Astrocyte of the spinal cord (primary cell): ENCODE data around the gene COL13A1.

Experiments used
- DNase-seq: peaks from one replicate; pipeline ENCODE4 v3.0.0; 2011; ENCODE audit warnings: low read depth, low spot score
- H3K4me3 ChIP-seq: 2 replicates; pipeline ENCODE4 v1.5.1; 2011; ENCODE audit warnings: low read depth, mild to moderate bottlenecking, low read length, moderate library complexity
- in situ Hi-C: cut with HindIII; loops from 2 replicates; pipeline ENCODE4 v1.10.0; 2017; ENCODE audit warnings: low sequenced_read_pairs
- TF ChIP-seq, protein P1 (sequence below): IDR thresholded peaks from 2 replicates; pipeline ENCODE4 v1.5.1; 2012; ENCODE audit warnings: low read depth, mild to moderate bottlenecking, low read length, inconsistent platforms

Gene COL13A1

DNA sequence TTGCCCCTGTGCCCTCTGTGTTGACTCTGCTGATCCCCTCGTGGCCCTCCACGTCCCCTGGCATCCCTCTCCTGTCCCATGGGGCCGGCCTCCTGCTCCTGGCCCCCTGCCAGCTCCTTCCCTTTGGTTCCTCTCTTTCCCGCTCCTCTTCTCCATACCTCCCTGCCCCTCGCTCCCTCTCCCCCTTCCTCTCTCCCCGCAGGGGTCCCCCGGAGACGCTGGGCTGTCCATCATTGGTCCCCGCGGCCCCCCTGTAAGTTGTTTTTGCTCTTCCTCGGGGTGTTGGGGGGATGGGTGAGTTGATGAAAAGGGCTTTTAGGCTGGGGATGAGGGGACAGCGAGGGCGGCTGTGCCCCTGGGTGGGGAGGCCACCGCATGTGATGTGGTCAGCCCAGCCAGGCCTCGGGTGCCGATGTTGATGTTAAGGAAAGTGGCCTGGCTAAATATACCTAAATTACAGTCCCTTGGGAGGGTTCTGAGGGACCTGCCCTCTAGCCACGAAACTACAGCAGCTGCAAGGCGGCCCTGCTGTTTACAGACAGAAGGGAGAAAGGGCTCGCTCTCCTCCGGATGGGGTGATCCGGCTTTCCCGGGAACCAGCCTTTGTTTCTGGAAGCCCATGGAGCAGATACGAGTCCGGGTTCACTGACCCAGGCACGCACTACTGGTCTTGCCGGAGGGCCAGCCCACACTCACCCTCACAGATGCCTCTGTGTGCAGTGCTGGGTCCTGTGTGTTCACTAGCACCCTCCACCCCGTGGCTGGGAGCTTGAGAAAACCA lies 78.8 kb downstream of the COL13A1 start:
- TF ChIP-seq, protein P1, sequence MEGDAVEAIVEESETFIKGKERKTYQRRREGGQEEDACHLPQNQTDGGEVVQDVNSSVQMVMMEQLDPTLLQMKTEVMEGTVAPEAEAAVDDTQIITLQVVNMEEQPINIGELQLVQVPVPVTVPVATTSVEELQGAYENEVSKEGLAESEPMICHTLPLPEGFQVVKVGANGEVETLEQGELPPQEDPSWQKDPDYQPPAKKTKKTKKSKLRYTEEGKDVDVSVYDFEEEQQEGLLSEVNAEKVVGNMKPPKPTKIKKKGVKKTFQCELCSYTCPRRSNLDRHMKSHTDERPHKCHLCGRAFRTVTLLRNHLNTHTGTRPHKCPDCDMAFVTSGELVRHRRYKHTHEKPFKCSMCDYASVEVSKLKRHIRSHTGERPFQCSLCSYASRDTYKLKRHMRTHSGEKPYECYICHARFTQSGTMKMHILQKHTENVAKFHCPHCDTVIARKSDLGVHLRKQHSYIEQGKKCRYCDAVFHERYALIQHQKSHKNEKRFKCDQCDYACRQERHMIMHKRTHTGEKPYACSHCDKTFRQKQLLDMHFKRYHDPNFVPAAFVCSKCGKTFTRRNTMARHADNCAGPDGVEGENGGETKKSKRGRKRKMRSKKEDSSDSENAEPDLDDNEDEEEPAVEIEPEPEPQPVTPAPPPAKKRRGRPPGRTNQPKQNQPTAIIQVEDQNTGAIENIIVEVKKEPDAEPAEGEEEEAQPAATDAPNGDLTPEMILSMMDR: no peak
- DNase-seq: no peak
- no peak overlapping the region for H3K4me3 ChIP-seq
- in situ Hi-C loops: no loop called here

DNA sequence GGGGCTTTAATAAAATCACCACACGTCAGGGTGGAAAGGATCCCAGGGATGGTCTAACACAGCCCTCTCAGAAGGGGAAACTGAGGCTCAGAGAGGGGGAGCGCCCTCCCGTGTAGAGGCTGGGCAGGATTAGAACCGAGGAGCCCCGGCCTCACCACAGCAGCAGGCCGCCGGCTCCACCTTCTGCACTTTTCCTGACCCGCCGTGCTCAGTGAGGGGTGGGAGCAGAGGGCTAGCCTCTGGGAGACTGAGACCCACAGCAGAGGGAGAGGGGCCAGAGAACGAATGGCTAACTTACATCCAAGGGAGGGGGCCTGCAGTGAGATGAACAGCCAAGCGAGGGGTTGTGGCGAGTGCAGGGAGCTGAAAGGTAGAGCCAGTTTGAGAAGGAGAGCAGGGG lies 79.5 kb downstream of the COL13A1 start:
- in situ Hi-C loops: no loop called here
- DNase-seq: no peak
- H3K4me3 ChIP-seq: no peak overlapping the region
- TF ChIP-seq, protein P1: no peak

DNA sequence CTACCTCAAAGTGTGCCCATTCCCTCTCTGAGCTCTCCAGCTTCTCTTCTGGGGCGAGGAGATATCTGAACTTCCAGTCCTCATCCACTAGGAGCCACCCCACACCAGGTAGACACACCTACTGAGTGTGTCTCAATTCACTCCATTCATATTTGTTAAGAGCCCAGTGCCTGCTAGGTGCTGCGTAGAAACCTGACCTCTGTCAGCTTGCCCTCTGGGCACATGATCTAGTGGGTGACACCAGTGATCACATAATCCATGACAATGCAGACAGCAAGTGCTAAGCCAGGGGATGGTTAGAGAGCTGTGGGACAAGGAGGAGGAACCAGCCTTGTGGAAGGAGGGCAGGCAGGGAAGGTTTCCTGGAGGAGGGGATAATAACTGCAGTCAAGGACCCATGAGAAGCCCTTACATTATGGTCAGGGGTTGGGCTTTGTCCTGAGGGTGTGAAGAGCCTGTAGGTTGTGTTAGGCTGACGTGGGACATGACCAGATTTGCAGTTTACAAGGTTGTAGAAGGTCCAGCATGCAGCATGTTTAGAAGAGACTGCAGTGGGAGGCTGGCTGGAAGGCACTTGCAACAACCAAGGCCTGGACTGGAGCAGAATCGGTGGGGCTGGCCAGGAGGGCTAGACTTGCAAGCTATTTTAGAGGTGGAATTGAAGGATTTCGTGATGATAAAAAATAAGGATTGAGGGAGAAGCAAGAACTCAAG lies 81.8 kb downstream of the COL13A1 start:
- H3K4me3 ChIP-seq: no peak overlapping the region
- in situ Hi-C loops: no loop called here
- TF ChIP-seq, protein P1: peak; percentile 5

DNA sequence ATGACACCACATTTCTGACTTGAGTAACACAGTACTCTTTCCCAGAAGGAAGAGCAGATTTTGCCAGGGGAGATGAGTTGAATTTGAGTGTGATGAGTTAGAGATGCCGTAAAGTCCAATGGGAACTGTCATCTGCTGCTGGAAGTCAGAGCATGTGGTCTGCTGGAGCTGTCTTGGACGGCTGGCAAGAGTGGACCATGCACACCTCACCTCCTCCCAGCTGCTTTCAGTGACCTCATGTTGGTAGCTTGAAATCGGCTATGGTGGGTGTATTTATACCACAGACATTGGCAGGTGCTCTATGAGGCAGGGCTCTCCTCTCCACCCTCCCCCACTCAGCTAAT lies 82.3 kb downstream of the COL13A1 start:
- in situ Hi-C loops: no loop called here
- TF ChIP-seq, protein P1: no peak
- no peak for DNase-seq
- H3K4me3 ChIP-seq: no peak overlapping the region

More for the DNA sequence above, 81.8 kb downstream of the COL13A1 start:
- DNase-seq: no peak

DNA sequence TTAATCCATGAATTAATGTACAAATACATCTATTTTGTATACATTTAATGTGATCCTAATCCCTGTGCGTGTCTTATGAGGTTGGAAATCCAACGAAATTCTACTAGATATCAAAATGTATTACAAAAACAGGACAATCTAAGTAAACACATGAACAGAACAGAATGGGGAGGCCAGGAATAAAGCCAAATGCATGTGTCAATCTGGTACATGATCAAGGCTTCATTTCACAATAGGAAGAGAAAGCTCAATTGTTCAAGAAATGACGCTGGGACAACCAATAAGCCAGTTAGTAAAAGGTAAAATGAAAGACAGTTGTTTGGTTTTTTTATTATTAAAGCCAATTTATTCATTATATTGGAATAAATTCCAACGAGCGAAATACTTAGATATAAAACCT lies 83.0 kb downstream of the COL13A1 start:
- TF ChIP-seq, protein P1: no peak
- in situ Hi-C loops: no loop called here
- DNase-seq: no peak
- H3K4me3 ChIP-seq: no peak overlapping the region

DNA sequence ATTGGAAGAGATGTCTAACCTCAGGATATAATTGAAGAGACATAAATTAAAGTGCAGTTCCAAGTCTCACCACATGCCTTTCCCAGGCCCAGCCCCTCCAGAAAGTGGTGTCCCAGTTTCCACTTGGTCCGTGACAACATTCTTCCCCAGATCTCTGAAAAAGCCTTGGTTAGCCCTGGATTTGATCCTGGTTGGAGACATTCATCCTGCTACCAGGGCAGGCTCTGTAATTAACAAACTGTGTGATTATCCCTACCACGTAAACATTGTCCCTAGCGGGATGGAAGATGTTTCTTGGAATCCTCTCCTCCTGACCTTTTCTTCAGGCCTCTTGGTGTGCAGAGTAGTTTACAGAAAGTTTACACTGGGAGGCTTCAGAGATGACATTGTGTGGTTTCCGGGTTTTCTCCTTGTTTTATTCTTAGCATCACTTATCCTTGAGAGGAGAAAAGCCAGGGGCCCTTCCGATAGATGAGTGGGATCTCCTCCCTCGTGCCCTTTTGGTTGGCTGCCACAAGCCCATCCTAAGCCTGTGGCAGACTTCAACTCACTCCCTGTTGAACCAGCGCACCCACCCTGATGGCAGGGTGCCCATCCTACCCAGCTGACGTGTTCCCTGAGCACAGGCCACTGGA lies 83.8 kb downstream of the COL13A1 start:
- TF ChIP-seq, protein P1: peak; percentile 47
- H3K4me3 ChIP-seq: no peak overlapping the region
- DNase-seq: no peak
- in situ Hi-C loops: no loop called here
